Measurements from ENCODE around the gene USP48.
A peak's percentile ranks its signal among the peaks of the same experiment; 100 is the strongest.

- no peak for TF ChIP-seq POLR2AphosphoS5 (IDR thresholded peaks at IDR 0.05)
- peak in 2 of 4 experiments; percentile 45 to 53 for TF ChIP-seq CTCF (IDR thresholded peaks at IDR 0.05)
- no peak for TF ChIP-seq EP300 (IDR thresholded peaks at IDR 0.05)
- TF ChIP-seq POLR2A (IDR thresholded peaks at IDR 0.05): no peak
Observed at GRCh38 chr1:21814241-21814918, 31.4 kb upstream of the USP48 start.
